HG03521 (cell line): ENCODE measurements around the gene TIPARP.
"Not testable (repeated sequence)": the region's sequence is repeated elsewhere in the genome, so short reads cannot be mapped to it uniquely, and the experiment has no call there.

Experiments
- ATAC-seq: cut with Tn5 transposase; IDR thresholded peaks from one replicate; pipeline ENCODE4 v1.9.1; 2021; ENCODE audit warnings: mild to moderate bottlenecking, moderate library complexity; ENCODE audit not compliant: unreplicated experiment

Gene TIPARP

DNA sequence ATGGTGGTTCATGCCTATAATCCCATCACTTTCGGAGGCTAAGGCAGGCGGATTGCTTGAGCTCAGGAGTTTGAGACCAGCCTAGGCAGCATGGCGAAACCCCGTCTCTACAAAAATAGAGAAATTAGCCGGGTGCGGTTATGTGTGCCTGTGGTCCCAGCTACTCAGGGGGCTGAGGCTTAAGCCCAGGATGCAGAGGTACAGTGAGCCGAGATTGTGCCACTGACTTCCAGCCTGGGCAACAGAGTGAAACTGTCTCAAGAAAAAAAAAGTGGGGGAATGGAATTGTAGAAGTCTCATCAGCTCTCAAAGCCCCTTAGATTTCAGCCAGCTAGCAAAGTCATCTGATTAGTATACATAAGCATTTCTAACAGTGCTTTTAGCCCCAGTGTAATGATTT lies 33.2 kb downstream of the TIPARP start:
- ATAC-seq: no peak

DNA sequence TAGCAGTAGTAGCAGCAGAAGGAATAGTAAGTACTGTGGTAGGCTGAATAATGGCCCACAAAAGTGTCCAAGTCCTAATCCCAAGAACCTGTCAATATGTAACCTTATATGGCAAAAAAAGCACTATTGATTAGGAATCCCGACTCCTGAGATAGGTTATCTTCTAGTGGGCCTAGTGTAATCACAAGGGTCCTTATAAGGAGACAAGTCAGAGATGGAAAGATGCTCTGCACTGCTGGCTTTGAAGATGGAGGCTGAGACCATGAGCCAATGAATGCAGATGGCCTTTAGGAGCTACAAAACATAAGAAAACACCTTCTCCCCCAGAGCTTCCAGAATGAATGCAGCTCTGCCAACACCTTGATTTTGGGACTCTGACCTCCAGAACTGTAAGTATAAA lies 36.0 kb downstream of the TIPARP start:
- no peak for ATAC-seq

DNA sequence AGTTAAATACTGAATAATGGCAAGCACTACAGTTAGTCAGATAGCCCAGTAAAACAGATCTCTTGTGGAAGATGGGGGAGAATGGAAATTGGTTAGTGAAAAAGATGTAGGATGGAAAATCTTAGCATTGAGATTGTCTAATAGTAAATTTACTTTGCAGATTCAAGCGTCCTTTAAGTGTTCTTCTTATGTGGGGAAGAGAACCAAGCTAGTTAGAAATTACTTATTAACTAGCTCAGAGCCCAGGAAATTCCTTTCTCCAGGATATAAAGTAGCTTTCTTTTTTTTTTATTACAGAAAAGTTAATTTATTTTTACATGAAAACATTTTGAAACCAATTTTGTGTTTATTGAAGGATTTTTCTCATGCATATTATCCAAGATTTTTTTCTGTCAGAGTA lies 36.7 kb downstream of the TIPARP start:
- ATAC-seq: no peak

- peak; percentile 84 for ATAC-seq
Measured at GRCh38 chr3:156711944-156712343, 37.6 kb downstream of the TIPARP start.

- ATAC-seq: no peak
Measured at GRCh38 chr3:156716105-156716862, 41.9 kb downstream of the TIPARP start.

GRCh38 chr3:156718622-156719306 lies 44.4 kb downstream of the TIPARP start:
- ATAC-seq: no peak

- ATAC-seq: no peak
Measured at GRCh38 chr3:156720826-156721225, 46.4 kb downstream of the TIPARP start.

GRCh38 chr3:156721687-156722618 lies 47.6 kb downstream of the TIPARP start:
- no peak for ATAC-seq

- no peak for ATAC-seq
Measured at GRCh38 chr3:156723182-156723619, 48.8 kb downstream of the TIPARP start.

GRCh38 chr3:156725682-156726081 lies 51.3 kb downstream of the TIPARP start:
- no peak for ATAC-seq

DNA sequence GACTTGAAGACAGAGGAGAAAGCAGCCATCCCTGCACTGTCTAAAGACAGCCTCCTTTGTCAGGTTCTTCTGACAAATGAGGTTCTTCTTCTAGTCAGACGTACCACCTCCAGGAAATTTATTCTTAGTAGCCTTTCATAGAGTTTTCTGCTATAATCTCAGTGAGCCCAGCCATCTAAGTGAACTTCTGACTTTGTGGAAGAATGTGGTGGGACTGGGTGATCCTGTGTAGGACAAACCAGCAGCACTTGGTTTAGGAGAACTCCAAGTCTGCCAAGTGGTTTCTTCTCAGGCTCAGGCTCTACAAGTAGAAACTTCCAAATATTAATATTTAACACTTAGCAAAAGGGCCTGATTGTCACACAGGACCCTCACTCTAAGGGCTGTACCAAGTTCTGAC lies 52.1 kb downstream of the TIPARP start:
- ATAC-seq: no peak

DNA sequence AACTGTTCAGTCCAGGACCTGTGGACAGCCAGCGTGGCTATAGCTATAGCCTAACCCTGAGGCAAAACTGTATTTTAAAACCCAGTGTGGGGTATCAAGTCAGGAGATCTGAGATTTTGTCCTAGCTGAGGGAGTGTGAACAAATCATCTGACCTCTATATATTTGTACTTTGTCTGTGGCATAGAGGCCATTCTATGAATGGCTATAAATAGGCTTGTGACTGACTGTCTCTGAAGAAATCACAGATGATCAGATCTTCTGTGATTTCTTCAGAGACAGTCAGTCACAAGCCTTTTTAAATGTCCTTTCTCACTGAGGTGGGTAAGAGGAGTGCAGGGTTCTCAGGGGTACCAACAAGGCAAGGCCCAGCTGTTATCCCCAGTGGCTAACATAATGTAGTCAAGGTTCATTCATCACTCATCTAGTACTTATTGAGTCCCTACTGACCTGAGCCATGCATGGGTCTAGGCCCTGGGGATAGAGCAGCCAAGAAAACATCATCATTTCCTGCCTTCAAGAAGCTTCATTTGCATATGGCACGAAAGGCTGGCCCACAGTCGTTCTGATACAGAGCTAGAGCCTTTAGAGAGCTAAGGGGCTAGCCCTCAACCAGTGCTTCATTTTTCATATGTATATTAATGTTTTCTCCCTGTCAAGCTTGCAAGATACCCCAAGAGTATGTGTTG lies 53.3 kb downstream of the TIPARP start:
- peak; percentile 89 for ATAC-seq

DNA sequence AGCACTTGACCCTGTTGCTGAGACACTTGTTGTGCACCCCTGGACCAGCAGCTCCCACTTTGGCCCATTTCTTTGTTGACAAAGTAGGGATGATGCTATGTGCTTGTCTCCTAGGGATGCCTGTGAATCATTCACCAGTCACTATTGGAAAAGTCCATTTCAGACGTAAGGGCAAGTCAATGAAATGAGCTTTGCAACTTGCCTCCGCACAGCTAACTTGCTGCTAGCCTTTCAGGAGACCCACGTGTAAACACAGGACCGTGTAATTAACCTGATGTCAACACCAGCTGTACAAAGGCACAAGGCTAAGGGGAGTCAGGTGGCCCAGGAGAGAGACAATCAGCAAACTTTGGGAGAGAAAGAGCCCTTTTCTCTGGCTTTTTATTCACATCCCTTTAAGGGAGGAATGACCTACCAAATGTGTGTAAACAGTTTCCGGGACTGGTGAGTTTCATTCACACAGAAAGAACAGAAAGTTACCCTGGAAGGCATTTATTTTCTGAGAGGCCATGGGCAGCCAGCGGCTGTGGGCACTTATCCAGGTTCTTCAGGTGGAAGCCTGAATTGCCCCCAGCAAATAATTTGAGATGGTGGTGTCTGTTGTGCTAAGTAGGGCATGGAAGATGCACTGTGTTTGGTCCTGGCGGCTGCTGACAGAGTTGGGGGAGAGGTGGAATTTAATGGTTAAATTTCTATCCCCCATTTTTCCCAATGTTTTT lies 54.0 kb downstream of the TIPARP start:
- ATAC-seq: no peak

DNA sequence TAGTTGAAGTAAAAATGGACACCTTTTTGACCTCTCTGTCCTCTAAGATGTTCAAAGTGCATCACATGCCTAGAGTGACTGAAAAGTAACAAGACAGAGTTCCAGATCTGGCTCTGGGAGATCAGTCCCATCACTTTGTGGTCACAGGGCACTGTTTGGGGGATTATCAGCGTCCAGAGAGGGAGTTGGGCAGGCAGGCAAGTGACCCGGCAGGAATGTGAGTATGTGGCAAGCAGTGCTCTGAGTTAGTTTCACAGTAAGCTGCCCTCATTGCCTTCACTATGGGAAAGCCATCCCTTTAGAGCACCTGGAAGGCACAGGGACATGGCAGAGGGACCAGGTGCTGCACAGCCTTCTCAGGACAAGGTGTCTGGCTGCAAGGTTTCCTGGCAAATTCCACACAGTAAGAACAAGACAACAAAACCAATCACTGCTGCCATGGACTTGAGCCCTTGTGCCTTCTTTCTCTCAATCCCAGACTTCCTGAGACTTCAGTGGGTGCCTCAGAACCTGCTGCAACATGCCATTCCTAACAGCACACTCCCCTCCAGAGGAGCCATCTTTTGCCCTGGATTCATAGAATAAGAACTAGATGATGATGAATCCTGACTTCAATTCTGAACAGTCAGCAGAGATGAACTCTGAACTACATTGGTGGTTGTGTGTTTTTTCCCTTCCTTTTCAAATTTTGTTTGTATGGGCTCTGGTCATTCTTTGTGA lies 55.2 kb downstream of the TIPARP start:
- no peak for ATAC-seq

- ATAC-seq: no peak
Measured at GRCh38 chr3:156731813-156732212, 57.4 kb downstream of the TIPARP start.

- ATAC-seq: no peak
Measured at GRCh38 chr3:156732261-156732660, 57.9 kb downstream of the TIPARP start.

GRCh38 chr3:156732715-156733421 lies 58.5 kb downstream of the TIPARP start:
- ATAC-seq: no peak

DNA sequence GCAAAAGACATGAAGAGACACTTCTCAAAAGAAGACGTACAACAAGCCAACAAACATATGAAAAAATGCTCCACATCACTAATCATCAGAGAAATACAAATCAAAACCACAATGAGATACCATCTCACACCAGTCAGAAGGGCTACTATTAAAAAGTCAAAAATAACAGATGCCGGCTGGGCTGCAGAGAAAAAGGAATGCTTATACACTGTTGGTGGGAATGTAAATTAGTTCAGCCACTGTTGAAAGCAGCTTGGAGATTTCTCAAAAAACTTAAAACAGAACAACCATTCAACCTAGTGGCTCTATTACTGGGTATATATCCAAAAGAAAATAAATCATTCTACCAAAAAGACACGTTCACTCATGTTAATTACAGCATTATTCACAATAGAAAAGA lies 60.3 kb downstream of the TIPARP start:
- ATAC-seq: not testable (repeated sequence)

DNA sequence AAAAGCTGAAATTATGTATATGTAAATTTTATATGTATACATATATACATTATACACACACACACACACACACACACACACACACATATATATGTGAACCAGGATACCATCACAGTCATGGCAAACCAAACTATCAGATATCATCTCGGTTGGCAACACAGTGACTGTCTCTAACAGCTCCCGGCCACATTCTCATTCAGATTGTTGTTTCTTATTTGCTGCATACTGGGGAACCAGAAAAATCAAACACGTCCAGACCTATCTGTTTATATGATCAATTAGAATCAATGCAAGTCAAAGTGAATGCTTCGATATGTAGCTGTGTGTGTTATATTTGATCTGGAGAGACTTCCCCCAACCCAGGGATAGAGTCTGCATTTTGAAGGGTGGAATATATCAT lies 61.1 kb downstream of the TIPARP start:
- ATAC-seq: no peak
